PC-9 (cell line): ENCODE measurements around the gene FLVCR1. TPM values are rescaled to one million over a fixed set of nuclear protein-coding genes. Genes with fewer than 3 reads are reported as not detected.

Experiments
- BruUV-seq: library from RNA; stranded (reverse); fragments of 400-500 nt; replicated peaks from 2 replicates; lab custom pipeline; 2021; lab: Mats Ljungman, UMichigan
- CTCF ChIA-PET: fragments of 300-600 bp; sonication (Branson Sonifier 250); formaldehyde crosslinking; loops from one replicate; lab custom pipeline; 2022; ENCODE audit warnings: antibody characterized with exemption; lab: Charles Lee
- POLR2A ChIA-PET: fragments of 300-600 bp; sonication (Branson Sonifier 250); formaldehyde crosslinking; loops from one replicate; lab custom pipeline; 2022; ENCODE audit warnings: antibody characterized with exemption; ENCODE audit not compliant: unreplicated experiment; lab: Charles Lee
- DNase-seq, 2 experiments: peaks; one replicate each; pipeline versions ENCODE4 v3.0.0 to v3.0.0-alpha.2; 2015 to 2022; ENCODE audit warnings: mixed read lengths in 1 of 2
- H2AFZ ChIP-seq: fragments of 200-600 bp; sonication (generic); 2 replicates; pipeline ENCODE4 v1.8.1; 2017; ENCODE audit warnings: antibody characterized with exemption
- H3F3A ChIP-seq: fragments of 200-600 bp; sonication (generic); 2 replicates; pipeline ENCODE4 v1.8.1; 2017; ENCODE audit warnings: antibody characterized with exemption, mild to moderate bottlenecking, low read depth; ENCODE audit not compliant: insufficient read depth
- H3K27ac ChIP-seq: fragments of 200-600 bp; sonication (generic); 2 replicates; pipeline ENCODE4 v1.6.1; 2016; ENCODE audit warnings: mixed run types
- H3K27me3 ChIP-seq: fragments of 200-600 bp; sonication (generic); 2 replicates; pipeline ENCODE4 v1.6.1; 2016; ENCODE audit warnings: low read depth, mixed run types; ENCODE audit not compliant: insufficient read depth
- H3K36me3 ChIP-seq: fragments of 200-600 bp; sonication (generic); 2 replicates; pipeline ENCODE4 v1.6.1; 2016; ENCODE audit warnings: low read depth, mixed run types
- H3K4me1 ChIP-seq: fragments of 200-600 bp; sonication (generic); replicated peaks from 2 replicates; pipeline ENCODE4 v1.6.1; 2016; ENCODE audit warnings: mixed run types; ENCODE audit not compliant: insufficient read depth
- H3K4me2 ChIP-seq: fragments of 200-600 bp; sonication (generic); 2 replicates; pipeline ENCODE4 v1.6.1; 2017; ENCODE audit warnings: mixed run types
- H3K4me3 ChIP-seq: fragments of 200-600 bp; sonication (generic); 2 replicates; pipeline ENCODE4 v1.6.1; 2016; ENCODE audit warnings: mixed run types
- H3K79me2 ChIP-seq: fragments of 200-600 bp; sonication (generic); 2 replicates; pipeline ENCODE4 v1.6.1; 2017; ENCODE audit warnings: low read depth, mixed run types
- H3K9me2 ChIP-seq: fragments of 200-600 bp; sonication (generic); 2 replicates; pipeline ENCODE4 v1.8.1; 2017; ENCODE audit warnings: mild to moderate bottlenecking; ENCODE audit not compliant: insufficient read depth
- H3K9me3 ChIP-seq: fragments of 200-600 bp; sonication (generic); 2 replicates; pipeline ENCODE4 v1.8.1; 2016; ENCODE audit warnings: low read depth; ENCODE audit not compliant: insufficient read depth
- H4K20me1 ChIP-seq: fragments of 200-600 bp; sonication (generic); 2 replicates; pipeline ENCODE4 v1.8.1; 2017; ENCODE audit not compliant: insufficient read depth
- EZH2 ChIP-seq: fragments of 200-600 bp; sonication (generic); IDR thresholded peaks from 2 replicates; pipeline ENCODE4 v1.8.0; 2017; ENCODE audit warnings: antibody characterized with exemption, low read depth
- intact Hi-C: fragments of 100-400 bp; cut with micrococcal nuclease; formaldehyde crosslinking; loops from one replicate; pipeline ENCODE4 v1.10.0; 2022; ENCODE audit not compliant: unreplicated experiment
- total RNA-seq: library from RNA; stranded (reverse); gene quantifications from 2 replicates; pipeline ENCODE4 v1.2.3, GENCODE V29; 2021
- TF ChIP-seq, protein P1 (sequence below): fragments of 200-600 bp; sonication (generic); conservative IDR thresholded peaks from 2 replicates; pipeline ENCODE4 v1.6.1; 2017; ENCODE audit warnings: mixed run types, antibody characterized with exemption, mild to moderate bottlenecking, moderate library complexity

The FLVCR1 gene
- total RNA-seq, 1 experiment from 2014 or later, result 13.1 TPM

DNA sequence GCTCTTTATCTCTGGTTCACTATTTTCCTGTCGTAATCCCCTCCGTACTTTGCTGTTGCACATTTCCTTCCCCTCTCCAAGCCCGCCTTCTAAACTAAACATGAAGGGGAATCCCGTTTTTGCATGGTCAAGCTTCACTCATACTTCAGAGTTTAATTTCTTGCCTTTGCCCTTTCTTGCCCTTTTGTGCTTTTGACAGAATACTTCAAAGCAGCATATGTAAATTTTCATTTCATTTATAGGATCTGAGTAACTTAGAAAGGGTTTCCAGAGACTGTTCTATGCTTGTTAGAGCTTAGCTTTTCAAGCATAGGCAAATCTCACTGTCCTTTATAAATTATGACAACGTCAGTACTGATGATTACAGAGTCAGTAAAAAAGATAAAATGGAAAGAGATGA lies 38.3 kb upstream of the FLVCR1 start:
- no peak for TF ChIP-seq EZH2
- TF ChIP-seq, protein P1, sequence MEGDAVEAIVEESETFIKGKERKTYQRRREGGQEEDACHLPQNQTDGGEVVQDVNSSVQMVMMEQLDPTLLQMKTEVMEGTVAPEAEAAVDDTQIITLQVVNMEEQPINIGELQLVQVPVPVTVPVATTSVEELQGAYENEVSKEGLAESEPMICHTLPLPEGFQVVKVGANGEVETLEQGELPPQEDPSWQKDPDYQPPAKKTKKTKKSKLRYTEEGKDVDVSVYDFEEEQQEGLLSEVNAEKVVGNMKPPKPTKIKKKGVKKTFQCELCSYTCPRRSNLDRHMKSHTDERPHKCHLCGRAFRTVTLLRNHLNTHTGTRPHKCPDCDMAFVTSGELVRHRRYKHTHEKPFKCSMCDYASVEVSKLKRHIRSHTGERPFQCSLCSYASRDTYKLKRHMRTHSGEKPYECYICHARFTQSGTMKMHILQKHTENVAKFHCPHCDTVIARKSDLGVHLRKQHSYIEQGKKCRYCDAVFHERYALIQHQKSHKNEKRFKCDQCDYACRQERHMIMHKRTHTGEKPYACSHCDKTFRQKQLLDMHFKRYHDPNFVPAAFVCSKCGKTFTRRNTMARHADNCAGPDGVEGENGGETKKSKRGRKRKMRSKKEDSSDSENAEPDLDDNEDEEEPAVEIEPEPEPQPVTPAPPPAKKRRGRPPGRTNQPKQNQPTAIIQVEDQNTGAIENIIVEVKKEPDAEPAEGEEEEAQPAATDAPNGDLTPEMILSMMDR, result no peak
- Histone ChIP-seq H4K20me1 (no peaks in the 10 kb centered on the region), H2AFZ (no peak overlapping the region), H3F3A (no peaks in the 10 kb centered on the region), H3K36me3 (no peaks in the 10 kb centered on the region), H3K4me3 (no peak overlapping the region), H3K9me3 (peaks cover 5% of the 10 kb centered on the region; the same call in 1 of the 2 replicates), H3K27ac (no peak overlapping the region), H3K79me2 (no peaks in the 10 kb centered on the region), H3K4me2 (no peak overlapping the region), H3K27me3 (no peaks in the 10 kb centered on the region), H3K9me2 (no peaks in the 10 kb centered on the region), H3K4me1 (no peaks in the 10 kb centered on the region)
- DNase-seq, result no peak
- intact Hi-C loops, result no loop called here
- ChIA-PET POLR2A (no interaction called here), CTCF (no interaction called here)
- BruUV-seq, result no TSS peak

DNA sequence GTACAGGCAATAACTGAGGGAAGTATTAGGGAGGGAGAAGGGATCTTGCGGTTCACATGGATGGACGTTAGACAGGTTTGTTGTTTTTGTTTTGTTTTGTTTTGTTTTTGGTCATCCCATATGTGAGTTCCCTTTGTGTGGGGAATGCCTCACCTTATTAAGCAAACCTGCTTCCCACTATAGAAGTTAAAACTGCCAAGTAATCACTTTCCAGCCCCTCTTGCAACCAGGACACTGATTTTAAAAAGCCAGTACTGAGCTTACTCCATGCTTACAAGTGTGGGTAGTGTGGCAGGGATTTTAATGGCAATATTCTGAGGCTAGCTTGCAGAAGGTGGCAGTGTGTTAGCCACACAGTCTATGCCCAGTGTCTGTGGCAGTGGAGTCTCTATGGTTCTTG lies 37.1 kb upstream of the FLVCR1 start:
- Histone ChIP-seq H3K4me1 (no peaks in the 10 kb centered on the region), H3K36me3 (no peaks in the 10 kb centered on the region), H3K9me2 (no peaks in the 10 kb centered on the region), H3K9me3 (peaks cover 10% of the 10 kb centered on the region; the same call in 1 of the 2 replicates), H3K27ac (no peak overlapping the region), H3K4me3 (no peak overlapping the region), H3F3A (no peaks in the 10 kb centered on the region), H2AFZ (no peak overlapping the region; the same call in 1 of the 2 replicates), H3K79me2 (no peaks in the 10 kb centered on the region), H3K27me3 (no peaks in the 10 kb centered on the region), H3K4me2 (no peak overlapping the region), H4K20me1 (no peaks in the 10 kb centered on the region)
- no TSS peak for BruUV-seq
- TF ChIP-seq, protein P1, result no peak
- TF ChIP-seq EZH2, result no peak
- ChIA-PET POLR2A (no interaction called here), CTCF (no interaction called here)
- intact Hi-C loops, result no loop called here
- no peak for DNase-seq

DNA sequence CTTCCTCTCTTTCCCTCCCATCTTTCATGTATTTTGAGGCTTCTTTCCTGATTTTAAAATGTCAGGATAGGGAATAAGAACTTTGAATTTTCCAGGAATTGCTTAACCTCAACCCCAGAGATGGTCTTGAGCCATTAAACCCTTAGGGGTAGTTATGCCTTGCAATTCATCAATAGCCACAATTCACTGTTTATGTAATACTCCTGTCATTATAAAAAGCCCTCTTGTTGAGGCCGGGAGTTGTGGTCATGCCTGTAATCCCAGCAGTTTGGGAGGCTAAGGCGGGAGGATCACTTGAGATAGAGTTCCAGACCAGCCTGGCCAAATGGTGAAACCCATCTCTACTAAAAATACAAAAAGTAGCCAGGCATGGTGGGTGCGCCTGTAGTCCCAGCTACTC lies 35.1 kb upstream of the FLVCR1 start:
- Histone ChIP-seq H3K9me2 (no peaks in the 10 kb centered on the region), H3F3A (peaks cover 4% of the 10 kb centered on the region; the same call in 1 of the 2 replicates), H3K9me3 (peaks cover 15% of the 10 kb centered on the region; the same call in 1 of the 2 replicates), H2AFZ (no peak overlapping the region), H3K27me3 (no peaks in the 10 kb centered on the region), H3K79me2 (no peaks in the 10 kb centered on the region), H4K20me1 (no peaks in the 10 kb centered on the region), H3K36me3 (no peaks in the 10 kb centered on the region), H3K4me3 (no peak overlapping the region), H3K4me2 (no peak overlapping the region), H3K27ac (no peak overlapping the region), H3K4me1 (no peaks in the 10 kb centered on the region)
- BruUV-seq, result no TSS peak
- no peak for DNase-seq
- POLR2A ChIA-PET, result no interaction called here
- TF ChIP-seq, protein P1, result no peak
- TF ChIP-seq EZH2, result no peak
- CTCF ChIA-PET, result no interaction called here
- intact Hi-C loops, result no loop called here
